Measurements from ENCODE around the gene LRP1B.

Gene LRP1B

GRCh38 chr2:141967980-141968379, 162.8 kb downstream of the LRP1B start:
- DNase-seq (ENCODE audit: extremely low spot score, insufficient read length, low read depth) (no peak), FAIRE-seq (no peak)

DNA sequence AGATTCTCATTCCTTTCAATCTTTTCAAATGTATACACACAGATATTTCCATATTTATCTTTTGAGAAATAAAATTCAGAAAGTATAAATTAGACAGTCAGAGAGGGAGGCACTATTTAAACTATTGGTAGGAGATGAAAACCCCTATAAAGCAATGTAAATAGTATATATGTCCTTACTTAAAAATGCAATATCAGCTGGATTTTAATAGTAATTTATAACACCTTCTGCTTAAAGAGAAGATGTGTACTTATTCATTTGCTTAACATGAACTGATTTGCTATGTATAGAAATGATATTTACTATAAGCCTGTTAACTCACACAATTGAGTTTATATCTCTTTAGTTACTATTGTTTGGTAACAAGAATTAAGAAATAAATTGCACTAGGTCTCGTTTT, 163.3 kb downstream of the LRP1B start:
- FAIRE-seq (no peak), DNase-seq (ENCODE audit: extremely low spot score, insufficient read length, low read depth) (no peak)

DNA sequence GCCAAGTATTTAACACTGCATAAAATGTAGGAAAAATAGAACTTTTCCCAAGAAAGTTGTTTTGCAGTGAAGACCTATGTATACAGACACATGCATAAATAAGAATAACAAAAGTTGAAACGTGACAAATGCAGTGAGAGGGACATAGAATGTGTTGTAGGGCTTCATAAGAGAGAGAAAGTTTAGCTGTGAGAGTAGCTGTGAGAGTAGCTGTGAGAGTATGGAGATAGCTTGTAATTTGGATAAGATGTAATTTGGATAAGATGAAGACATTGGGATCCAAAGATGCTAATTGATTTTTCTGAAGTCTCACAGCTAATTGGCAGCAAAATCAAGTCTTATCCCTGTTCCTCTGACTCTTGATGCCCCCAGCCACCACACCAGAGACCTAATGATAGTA, 170.9 kb downstream of the LRP1B start:
- DNase-seq (ENCODE audit: extremely low spot score, insufficient read length, low read depth) (no peak), FAIRE-seq (no peak)

GRCh38 chr2:141959016-141959415, 171.8 kb downstream of the LRP1B start:
- FAIRE-seq (no peak), DNase-seq (ENCODE audit: extremely low spot score, insufficient read length, low read depth) (no peak)

DNA sequence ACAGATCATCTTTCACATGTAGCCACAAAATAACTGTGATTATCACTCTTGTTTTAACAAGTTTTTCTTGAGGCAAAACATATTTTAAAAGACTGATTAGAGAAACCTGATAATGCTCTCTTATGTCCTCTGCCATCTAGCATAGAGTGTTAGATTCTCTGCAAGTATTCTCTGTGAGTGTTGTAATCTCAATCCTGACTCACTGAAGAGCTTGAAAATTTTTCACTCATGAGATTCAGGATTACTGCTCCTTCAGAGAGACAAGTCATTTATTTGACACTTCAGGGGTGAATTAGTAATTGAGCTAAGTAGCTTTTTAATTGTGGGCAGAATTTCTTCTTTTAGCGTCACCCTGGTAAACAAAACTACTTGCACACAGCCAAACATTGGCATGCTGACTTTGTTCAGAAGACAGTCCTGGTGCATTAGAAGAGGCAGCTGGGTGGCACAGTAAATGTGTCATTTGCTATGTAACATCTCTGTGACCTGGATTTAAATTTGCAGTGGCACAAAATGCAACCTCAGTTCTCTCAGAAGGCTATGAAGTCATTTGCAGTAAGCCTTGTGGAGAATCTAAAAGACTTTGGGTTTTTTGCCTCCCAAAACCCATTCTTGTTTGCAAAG, 172.9 kb downstream of the LRP1B start:
- FAIRE-seq: no peak
- DNase-seq (ENCODE audit: extremely low spot score, insufficient read length, low read depth): no peak

DNA sequence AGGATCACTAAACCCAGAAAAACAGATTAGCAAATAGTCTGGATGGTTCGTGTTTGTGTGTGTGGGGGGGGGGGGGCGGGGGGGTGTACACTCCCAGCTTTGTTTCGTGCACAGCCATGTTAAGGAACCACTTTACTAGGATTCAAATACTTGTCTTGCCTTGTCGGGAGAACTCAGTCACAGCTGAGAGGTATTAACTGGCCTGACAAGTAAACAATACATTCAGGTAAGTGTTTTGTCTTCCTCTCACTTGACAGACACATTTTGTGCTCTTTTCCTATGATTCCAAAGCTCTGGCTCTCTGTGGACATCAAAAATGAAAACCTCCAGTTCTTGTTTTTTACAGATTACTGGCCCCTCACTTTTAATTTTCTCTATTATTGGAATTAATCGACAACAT, 173.5 kb downstream of the LRP1B start:
- FAIRE-seq: no peak
- DNase-seq (ENCODE audit: extremely low spot score, insufficient read length, low read depth): no peak

GRCh38 chr2:141947396-141948114, 183.3 kb downstream of the LRP1B start:
- no peak for FAIRE-seq
- no peak for DNase-seq (ENCODE audit: extremely low spot score, insufficient read length, low read depth)

DNA sequence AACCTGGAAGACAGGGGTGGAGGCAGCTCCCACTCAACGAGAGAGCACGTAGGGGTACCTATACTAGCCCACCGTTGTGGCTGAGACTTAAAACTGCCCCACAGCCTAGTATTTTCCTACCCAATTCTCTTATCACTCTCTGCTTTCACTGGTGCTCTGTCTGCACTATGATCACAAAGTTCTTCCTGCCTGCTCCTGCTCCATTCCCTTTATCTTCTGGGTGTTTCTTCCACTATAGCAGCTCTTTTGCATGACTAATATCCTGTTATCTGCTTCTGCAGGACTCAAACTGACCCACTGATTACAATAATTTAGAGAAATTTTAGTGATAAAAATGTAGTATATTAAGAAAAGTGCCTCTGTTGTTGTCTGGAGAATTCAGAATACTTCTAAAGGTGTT, 184.8 kb downstream of the LRP1B start:
- DNase-seq (ENCODE audit: extremely low spot score, insufficient read length, low read depth): no peak

DNA sequence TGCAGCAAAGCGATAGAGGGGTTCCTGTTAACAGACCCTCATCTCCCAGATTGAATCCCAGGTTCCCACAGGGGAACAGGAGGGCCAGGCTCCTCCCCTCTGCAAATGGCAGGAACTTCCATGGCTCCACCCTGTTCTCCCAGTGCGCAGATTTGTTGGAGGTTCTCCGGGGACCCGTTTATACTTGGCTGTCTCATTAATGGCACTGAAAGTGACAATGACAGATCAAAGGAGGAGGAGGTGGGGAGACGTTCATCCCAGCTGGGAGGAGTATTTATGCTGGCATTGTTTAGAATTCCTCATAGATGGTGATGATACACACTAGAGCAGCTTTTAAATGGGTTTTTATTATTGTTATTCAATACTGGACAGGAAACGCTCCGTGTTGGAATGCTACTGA, 186.9 kb downstream of the LRP1B start:
- FAIRE-seq: no peak
- DNase-seq (ENCODE audit: extremely low spot score, insufficient read length, low read depth): no peak

More for the DNA sequence above, 184.8 kb downstream of the LRP1B start:
- no peak for FAIRE-seq

DNA sequence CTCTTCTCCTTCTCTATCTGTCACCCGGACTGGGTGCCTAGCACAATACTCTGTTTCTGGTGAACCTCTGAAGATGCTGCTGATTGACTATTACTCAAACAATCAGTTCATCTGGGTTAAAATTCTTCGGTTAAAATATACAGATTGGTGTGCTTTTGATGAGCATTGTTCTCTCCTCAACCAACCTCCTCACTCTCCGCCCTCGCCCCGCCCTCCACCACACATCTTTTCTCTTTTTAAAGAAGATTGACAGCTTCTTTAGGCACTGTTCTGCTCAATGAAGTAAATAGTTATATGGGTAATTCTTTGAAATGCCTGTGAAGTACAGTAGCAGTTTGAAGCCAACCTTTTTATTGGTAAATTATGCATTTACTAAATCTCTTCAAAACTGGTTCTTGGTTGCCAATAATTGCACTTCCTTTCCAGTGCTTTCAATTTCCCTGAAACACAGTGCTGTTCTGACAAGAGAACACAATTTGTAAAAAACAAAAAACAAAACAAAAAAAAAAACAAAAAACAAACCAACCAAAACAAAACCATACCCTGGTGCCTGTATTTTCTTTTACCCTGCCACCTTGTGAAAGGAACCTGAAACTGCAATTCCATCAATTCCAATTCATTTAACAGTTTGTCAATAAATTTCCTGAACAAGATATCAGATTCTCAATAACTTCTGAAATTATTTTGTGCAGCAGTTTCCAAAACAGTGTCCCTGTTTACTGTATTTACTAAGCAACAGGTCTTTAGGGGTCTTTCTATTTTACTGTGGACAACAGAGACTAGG, 188.6 kb downstream of the LRP1B start:
- no peak for DNase-seq (ENCODE audit: extremely low spot score, insufficient read length, low read depth)
- no peak for FAIRE-seq

DNA sequence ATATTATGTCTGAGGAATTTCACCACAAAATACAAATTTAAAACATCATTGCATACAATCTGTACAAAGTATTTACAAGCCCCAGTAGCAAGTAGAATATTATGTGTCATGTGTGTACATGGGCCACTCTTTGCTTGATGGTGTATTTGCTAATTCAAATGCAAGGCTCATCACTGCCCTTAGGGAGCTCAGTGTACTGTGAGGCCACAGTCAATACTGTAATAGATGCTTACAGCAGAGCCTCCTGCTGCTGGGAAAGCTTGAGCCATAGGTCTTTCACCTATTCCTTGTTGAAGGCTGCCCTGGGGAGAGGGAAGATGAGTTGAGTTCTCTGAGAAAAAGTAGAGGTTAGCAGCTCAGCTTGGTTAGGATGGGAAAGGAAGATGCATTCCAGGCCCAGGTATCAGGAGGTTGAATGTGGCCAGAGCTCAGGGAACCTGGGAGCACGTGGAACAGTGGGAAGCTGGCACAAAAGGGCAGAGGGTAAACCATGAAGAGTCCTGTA, 189.6 kb downstream of the LRP1B start:
- no peak for DNase-seq (ENCODE audit: extremely low spot score, insufficient read length, low read depth)
- no peak for FAIRE-seq

DNA sequence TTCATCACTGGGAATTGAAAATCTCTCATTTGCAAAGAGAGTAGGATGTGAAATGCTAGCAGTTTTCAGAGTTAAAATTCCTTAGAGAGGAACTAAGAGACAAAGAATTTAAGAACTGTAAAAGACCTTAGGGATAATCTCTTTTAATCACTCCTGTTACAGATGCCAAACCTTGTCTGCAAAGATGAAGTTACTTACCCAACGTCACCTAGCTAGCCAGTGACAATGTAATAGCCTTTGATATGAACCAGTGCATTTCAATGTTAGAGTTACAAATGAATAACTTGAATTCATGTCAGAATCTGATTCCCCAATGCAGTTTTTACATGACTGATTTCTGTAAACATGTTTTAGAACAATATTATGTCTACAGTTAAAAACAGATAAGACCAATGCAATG, 190.1 kb downstream of the LRP1B start:
- DNase-seq (ENCODE audit: extremely low spot score, insufficient read length, low read depth) (no peak), FAIRE-seq (no peak)

- no peak for FAIRE-seq
- DNase-seq (ENCODE audit: extremely low spot score, insufficient read length, low read depth): no peak
Observed at GRCh38 chr2:141933226-141933625, 197.6 kb downstream of the LRP1B start.

DNA sequence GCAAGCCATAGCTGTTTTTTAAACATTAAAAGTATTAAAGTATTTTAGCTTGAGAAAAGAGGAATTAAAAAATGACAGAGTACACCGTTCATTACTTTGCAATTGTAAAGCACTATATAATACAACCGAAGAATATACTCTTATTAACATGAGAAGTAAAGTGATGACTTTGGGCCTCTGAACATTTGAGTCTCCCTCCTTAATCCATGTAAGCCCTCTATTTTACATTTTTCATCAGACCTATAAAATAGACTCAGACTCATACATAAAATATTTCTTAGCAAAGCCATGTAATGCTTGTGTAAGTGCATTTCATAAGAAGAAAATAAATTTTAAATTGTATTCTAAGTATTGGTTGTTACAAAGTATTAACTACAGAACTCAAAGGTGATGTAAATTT, 198.6 kb downstream of the LRP1B start:
- FAIRE-seq (no peak), DNase-seq (ENCODE audit: extremely low spot score, insufficient read length, low read depth) (no peak)

GRCh38 chr2:141931797-141932196, 199.0 kb downstream of the LRP1B start:
- no peak for FAIRE-seq
- no peak for DNase-seq (ENCODE audit: extremely low spot score, insufficient read length, low read depth)

- DNase-seq (ENCODE audit: extremely low spot score, insufficient read length, low read depth): no peak
- no peak for FAIRE-seq
Observed at GRCh38 chr2:141930803-141931202, 200.0 kb downstream of the LRP1B start.

DNA sequence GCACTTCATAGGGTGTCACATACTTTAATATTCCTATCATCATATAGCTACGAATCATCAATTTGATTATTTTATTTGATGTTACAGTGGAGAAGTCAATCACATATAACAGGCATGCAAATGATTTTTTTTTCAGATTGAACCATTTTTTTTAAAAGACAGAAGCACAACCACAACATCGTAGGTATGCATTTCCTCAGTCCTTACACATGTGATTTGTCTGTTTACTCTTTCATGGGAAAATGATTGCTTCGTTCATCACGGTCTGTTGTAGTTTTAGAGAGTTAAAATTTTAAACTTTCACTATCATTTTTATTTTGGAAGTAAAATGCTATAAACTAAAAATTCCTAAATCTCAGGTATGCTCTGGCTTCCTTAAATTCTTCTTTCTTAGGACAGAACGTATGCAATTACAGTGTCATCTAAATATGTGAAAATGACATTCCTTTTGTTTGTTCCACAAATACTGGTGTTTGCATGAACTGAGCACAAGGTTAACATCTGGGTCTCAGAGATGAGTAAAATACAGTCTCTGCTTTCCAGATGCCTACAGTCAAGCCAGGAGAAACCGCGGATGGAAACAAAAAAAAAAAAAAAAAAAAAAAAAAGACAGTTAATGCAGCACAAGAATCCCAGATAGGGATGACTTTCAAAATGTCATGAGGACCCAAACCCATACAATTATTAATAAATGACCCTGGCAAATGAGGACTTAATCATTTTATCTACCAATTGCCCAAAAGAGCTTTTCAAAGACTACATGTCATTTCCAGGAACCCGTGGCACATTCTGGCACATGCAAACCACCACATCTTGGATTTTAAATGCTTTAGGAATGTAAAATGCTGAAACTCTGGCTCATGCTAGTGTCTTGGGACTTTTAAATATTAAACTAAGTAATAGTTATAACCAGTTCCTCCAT, 201.2 kb downstream of the LRP1B start:
- no peak for DNase-seq (ENCODE audit: extremely low spot score, insufficient read length, low read depth)
- no peak for FAIRE-seq

DNA sequence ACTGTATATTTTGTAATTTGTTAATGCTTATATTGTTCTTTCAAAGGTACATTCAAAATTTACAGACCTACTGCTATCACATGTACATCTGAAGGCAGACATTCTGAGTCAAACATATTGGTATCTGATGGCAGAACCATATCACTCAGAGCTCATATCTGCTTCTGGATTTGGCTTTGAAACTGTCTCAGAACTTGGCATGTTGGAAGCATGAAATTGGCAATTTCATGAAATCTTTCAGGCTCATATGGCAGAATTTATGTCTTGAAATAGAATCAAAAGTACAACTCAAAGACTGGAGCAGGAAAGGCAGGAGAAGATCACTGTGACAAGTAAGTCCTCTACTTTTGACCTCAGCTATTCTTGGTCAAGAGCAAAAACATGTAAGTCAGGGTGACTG, 202.3 kb downstream of the LRP1B start:
- no peak for FAIRE-seq
- DNase-seq (ENCODE audit: extremely low spot score, insufficient read length, low read depth): no peak

DNA sequence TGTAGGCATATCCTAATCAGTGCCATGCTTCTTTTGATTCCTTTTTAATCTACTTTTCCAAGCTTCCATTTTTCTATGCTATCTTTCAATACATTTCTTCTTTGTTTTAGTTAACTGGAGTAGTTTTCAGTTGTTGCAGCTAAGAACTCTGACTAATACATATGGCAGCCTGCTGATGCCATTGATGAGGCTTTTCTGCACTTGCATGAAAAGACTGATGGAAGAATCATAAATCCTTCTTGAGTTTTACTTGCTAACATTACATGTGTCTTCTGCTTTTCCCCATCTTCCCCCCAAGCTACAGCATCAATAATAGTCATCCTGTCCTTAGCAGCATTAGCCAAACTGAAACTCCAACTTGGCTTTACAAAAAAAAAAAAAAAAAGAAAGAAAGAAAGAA, 203.3 kb downstream of the LRP1B start:
- DNase-seq (ENCODE audit: extremely low spot score, insufficient read length, low read depth): no peak
- no peak for FAIRE-seq

DNA sequence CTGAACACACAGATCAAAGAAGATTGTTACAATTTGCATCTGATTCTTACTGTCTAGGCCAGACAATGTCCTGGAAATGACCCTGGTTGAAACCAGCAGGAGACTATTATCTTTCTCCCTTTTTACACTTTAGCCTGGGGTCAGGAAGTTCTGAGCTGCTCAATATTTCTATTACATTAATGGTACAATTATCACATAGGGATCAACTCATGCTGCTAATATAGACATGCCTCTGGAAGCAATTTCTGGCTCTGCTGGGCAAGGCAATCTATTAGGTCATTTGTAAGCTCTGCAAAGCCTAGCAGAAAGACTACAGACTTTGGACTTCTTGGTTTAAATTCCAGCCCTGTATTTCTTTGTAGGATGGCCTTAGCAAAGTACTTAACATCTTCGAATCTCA, 205.3 kb downstream of the LRP1B start:
- FAIRE-seq (no peak), DNase-seq (ENCODE audit: extremely low spot score, insufficient read length, low read depth) (no peak)

All from GM18507 (cell line).